GM06990 (cell line): Measurements from ENCODE around the gene ITCH.
"Not testable (repeated sequence)": the region's sequence is repeated elsewhere in the genome, so short reads cannot be mapped to it uniquely, and the experiment has no call there.

Experiments used
- DNase-seq: peaks from one replicate; pipeline ENCODE4 v3.0.0-alpha.2; 2011; ENCODE audit not compliant: insufficient read length; ENCODE audit errors: extremely low read depth
- H3K27me3 ChIP-seq: replicated peaks from 2 replicates; pipeline ENCODE4 v1.6.0; 2011; ENCODE audit warnings: low read length; ENCODE audit not compliant: control insufficient read depth, insufficient read depth
- H3K36me3 ChIP-seq: 2 replicates; pipeline ENCODE4 v1.5.1; 2011; ENCODE audit warnings: low read length; ENCODE audit not compliant: control insufficient read depth, insufficient read depth
- H3K4me3 ChIP-seq: replicated peaks from 2 replicates; pipeline ENCODE4 v1.5.1; 2011; ENCODE audit warnings: low read depth, mild to moderate bottlenecking, control low read depth, low read length
- TF ChIP-seq, protein P1 (sequence below): IDR thresholded peaks from 2 replicates; pipeline ENCODE4 v1.5.1; 2011; ENCODE audit warnings: low read length, control low read depth, mild to moderate bottlenecking, inconsistent platforms; ENCODE audit not compliant: insufficient read depth, poor library complexity, severe bottlenecking

The ITCH gene

DNA sequence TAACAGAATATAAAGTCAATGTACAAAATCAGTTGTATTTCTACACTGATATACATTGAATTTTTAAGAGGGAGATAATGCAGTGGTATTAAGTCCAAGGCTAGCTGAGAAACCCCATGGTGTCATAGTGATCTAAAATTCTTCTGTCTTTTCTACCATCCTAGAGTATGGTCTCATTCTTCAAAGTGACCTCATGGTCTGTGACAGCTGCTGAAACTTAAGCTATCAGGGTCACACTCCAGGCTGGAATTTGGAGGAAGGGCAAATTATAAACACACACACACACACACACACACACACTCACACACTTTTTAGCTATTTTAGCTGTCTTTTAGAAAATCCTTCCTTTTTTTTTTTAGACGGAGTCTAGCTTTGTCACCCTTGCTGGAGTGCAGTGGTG is 105.9 kb downstream of the ITCH start:
- no peak for DNase-seq
- peaks cover 4% of the 10 kb centered on the region for H3K36me3 ChIP-seq
- H3K27me3 ChIP-seq, result no peaks in the 10 kb centered on the region
- TF ChIP-seq, protein P1, sequence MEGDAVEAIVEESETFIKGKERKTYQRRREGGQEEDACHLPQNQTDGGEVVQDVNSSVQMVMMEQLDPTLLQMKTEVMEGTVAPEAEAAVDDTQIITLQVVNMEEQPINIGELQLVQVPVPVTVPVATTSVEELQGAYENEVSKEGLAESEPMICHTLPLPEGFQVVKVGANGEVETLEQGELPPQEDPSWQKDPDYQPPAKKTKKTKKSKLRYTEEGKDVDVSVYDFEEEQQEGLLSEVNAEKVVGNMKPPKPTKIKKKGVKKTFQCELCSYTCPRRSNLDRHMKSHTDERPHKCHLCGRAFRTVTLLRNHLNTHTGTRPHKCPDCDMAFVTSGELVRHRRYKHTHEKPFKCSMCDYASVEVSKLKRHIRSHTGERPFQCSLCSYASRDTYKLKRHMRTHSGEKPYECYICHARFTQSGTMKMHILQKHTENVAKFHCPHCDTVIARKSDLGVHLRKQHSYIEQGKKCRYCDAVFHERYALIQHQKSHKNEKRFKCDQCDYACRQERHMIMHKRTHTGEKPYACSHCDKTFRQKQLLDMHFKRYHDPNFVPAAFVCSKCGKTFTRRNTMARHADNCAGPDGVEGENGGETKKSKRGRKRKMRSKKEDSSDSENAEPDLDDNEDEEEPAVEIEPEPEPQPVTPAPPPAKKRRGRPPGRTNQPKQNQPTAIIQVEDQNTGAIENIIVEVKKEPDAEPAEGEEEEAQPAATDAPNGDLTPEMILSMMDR, result no peak
- H3K4me3 ChIP-seq, result no peak overlapping the region

DNA sequence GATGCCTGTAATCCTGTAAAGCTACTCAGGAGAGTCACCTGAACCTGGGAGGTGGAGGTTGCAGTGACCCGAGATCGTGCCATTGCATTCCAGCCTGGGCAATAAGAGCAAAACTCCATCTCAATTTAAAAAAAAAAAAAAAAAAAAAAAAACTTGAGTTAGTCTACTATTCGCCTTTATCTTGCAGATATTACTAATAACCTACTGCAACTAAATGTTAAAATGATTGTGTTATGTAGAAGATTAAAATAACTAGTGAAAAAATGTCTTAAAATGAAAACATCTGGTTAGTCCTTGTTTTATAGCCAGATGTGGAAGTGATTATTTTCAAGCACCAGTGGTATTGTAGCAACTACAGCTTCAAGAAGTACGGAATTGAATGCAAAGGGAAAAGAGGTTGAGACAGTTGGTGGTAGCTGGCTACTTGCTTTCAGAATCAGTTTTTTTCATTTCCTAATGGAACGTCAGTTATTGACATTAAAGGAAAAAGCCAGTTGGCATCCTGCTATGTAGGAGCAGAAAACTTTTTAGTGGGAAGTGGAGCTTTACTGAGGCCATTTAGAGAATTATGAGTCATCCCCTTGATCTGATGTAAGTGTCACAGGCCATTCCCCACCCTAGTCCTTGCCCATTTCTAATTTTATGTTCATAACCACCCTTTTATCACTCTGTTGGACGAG is 109.3 kb downstream of the ITCH start:
- Histone ChIP-seq H3K36me3 (peaks cover 2% of the 10 kb centered on the region), H3K27me3 (no peaks in the 10 kb centered on the region), H3K4me3 (no peak overlapping the region)
- no peak for DNase-seq
- TF ChIP-seq, protein P1, result no peak

DNA sequence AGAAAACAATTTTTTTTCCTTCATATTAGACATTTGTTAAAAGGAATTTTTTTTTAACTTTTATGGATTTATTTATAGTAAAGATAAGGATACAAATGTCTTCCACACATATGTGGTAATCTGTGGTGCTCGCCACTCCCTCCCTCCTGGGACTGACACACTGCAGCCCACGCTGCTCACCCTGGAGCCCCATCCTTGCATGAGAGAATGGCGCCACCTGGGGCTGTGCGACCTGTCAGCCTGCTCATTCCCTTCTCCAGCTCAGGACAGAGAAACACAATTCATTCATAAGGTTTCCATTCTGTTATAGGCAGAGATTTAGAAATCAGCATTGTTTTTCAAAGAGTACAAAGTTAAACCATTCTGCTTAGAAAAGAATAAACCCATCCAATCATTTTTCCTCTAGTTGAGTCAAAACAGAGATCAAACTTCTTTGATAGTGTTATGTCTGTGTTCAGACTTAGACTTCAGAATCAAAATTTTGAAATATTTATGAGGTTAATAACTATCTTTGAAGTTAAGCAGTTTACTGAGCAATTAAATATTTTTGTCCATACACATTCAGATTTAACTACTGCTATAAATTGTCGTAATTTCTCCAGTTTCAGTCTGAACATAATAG is 110.3 kb downstream of the ITCH start:
- DNase-seq, result peak; percentile 9
- no peaks in the 10 kb centered on the region for H3K27me3 ChIP-seq
- TF ChIP-seq, protein P1, result peak; percentile 45
- peaks cover 2% of the 10 kb centered on the region for H3K36me3 ChIP-seq
- no peak overlapping the region for H3K4me3 ChIP-seq

DNA sequence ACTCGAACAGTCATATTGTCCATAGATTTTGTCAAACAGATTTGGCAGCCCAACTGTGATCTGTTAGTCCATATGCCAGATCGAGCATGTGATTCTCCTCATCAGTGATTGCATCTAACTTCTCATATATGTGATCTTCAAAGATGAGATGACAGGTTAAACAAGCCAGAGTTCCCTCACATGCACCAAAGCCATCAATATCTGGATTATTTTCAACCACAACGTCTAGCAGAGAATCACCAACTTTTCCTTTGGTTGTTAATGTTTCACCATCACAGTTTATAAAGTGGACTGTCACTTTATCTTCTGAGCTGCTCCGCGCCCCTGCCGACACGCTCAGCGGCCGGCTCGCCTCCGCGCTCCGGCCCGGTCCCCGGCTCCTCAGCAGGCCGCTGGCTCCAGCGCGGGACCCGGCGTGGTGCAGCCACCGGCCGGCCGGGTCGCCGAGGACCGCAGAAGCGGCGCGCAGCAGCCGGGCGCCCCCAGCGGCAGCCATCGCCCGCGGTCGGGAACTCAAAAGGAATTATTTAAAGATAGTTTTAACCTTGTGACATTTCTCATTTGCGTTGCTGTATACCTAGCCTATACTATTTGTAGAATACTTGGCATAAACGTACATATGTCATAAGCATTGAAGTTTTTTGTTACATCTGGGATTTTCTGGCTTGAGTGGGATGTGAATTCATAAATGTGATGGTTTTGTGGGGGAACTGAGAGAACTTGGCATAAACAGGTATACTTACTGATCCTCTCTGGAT is 113.1 kb downstream of the ITCH start:
- H3K36me3 ChIP-seq, result peaks cover 2% of the 10 kb centered on the region
- H3K27me3 ChIP-seq, result no peaks in the 10 kb centered on the region
- TF ChIP-seq, protein P1, result peak; percentile 44
- peak overlapping the region; percentile 8; the same call in 1 of the 2 replicates for H3K4me3 ChIP-seq
- peak; percentile 69 for DNase-seq

DNA sequence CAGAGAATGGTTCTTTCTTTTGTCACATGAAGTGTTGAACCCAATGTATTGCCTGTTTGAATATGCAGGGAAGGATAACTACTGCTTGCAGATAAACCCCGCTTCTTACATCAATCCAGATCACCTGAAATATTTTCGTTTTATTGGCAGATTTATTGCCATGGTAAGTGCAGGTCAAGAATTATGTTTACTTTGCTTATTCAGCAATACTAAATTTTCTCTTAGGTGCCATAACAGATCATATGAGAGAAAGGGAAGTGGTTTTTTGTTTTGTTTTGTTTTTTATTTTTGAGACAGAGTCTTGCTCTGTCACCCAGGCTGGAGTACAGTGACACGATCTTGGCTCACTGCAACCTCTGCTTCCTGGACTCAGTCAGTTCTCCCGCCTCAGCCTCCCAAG is 116.6 kb downstream of the ITCH start:
- peaks cover 5% of the 10 kb centered on the region for H3K36me3 ChIP-seq
- TF ChIP-seq, protein P1, result no peak
- DNase-seq, result no peak
- H3K4me3 ChIP-seq, result no peak overlapping the region
- no peaks in the 10 kb centered on the region for H3K27me3 ChIP-seq

DNA sequence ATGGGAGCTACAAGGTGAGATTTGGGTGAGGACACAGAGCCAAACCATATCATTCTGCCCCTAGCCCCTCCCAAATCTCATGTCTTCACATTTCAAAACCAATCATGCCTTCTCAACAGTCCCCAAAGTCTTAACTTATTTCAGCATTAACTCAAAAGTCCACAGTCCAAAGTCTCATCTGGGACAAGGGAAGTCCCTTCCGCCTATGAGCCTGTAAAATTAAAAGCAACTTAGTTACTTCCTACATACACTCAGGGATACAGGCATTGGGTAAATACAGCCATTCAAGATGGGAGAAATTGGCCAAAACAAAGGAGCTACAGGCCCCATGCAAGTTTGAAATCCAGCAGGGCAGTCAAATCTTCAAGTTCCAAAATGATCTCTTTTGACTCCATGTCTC is 119.1 kb downstream of the ITCH start:
- not testable (repeated sequence) for H3K36me3 ChIP-seq, H3K27me3 ChIP-seq, DNase-seq, H3K4me3 ChIP-seq

DNA sequence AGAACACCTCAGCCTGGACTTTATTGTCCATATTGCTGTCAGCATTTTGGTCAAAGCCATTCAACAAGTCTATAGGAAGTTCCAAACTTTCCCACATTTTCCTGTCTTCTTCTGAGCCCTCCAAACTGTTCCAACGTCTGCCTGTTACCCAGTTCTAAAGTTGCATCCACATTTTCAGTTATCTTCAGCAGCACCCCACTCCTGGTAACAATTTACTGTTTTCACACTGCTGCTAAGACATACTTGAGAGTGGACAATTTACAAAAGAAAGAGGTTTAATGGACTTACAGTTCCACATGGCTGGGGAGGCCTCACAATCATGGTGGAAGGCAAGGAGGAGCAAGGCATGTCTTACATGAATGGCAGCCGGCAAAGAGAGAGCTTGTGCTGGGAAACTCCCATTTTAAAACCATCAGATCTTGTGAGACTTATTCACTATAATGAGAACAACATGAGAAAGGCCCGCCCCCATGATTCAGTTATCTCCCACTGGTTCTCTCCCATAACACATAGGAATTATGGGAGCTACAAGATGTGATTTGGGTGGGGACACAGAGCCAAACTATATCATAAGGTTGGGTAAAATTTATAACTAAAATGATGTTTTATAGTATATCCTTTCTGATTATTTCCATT is 120.6 kb downstream of the ITCH start:
- not testable (repeated sequence) for DNase-seq, H3K36me3 ChIP-seq, H3K4me3 ChIP-seq, H3K27me3 ChIP-seq
